CMK (cell line): Measurements from ENCODE around the gene FAM193B.
"Not testable (repeated sequence)": the region's sequence is repeated elsewhere in the genome, so short reads cannot be mapped to it uniquely, and the experiment has no call there.

Experiments used
- DNase-seq: peaks from one replicate; pipeline ENCODE4 v3.0.0-alpha.2; 2010; ENCODE audit warnings: low read depth

The FAM193B gene

GRCh38 chr5:177486256-177486655 lies 68.1 kb downstream of the FAM193B start:
- DNase-seq = no peak

- not testable (repeated sequence) for DNase-seq
Measured at GRCh38 chr5:177485753-177486152, 68.6 kb downstream of the FAM193B start.

- no peak for DNase-seq
Measured at GRCh38 chr5:177484902-177485549, 69.3 kb downstream of the FAM193B start.

- no peak for DNase-seq
Measured at GRCh38 chr5:177483994-177484901, 70.1 kb downstream of the FAM193B start.

GRCh38 chr5:177483042-177483441 lies 71.3 kb downstream of the FAM193B start:
- DNase-seq = no peak

- no peak for DNase-seq
Measured at GRCh38 chr5:177482359-177482795, 72.0 kb downstream of the FAM193B start.

GRCh38 chr5:177479774-177480173 lies 74.6 kb downstream of the FAM193B start:
- DNase-seq = no peak

GRCh38 chr5:177478711-177479646 lies 75.4 kb downstream of the FAM193B start:
- no peak for DNase-seq

GRCh38 chr5:177477701-177478477 lies 76.5 kb downstream of the FAM193B start:
- no peak for DNase-seq

GRCh38 chr5:177476531-177477233 lies 77.7 kb downstream of the FAM193B start:
- DNase-seq = no peak

- DNase-seq = no peak
Measured at GRCh38 chr5:177475563-177476427, 78.6 kb downstream of the FAM193B start.

- no peak for DNase-seq
Measured at GRCh38 chr5:177474846-177475562, 79.4 kb downstream of the FAM193B start.

- DNase-seq = no peak
Measured at GRCh38 chr5:177474002-177474476, 80.3 kb downstream of the FAM193B start.

GRCh38 chr5:177473443-177474001 lies 80.8 kb downstream of the FAM193B start, which contains the start of gene DBN1:
TSS of gene DBN1 (minus strand) at chr5:177473634. CDS start at chr5:177473521, 113 bp downstream.
- no peak for DNase-seq

- DNase-seq = no peak
Measured at GRCh38 chr5:177472460-177473442, 81.6 kb downstream of the FAM193B start.

- no peak for DNase-seq
Measured at GRCh38 chr5:177471610-177472356, 82.6 kb downstream of the FAM193B start.
